ENCODE results near the gene ELL. TPM values are rescaled to one million over a fixed set of nuclear protein-coding genes. Genes with fewer than 3 reads are reported as not detected.

The ELL gene
- total and polyA plus RNA-seq, 7 donors = 6.2 to 20.2 (median 11.5) TPM

- no peak overlapping the region for H3K27ac ChIP-seq
- peaks cover 16 to 55% (median 44%) of the 10 kb centered on the region in 4 donors for H3K36me3 ChIP-seq
- H3K9me3 ChIP-seq = no peaks in the 10 kb centered on the region
- intact Hi-C loops (cut with DNase I) = no loop called here
- no peak for DNase-seq
- H3K4me3 ChIP-seq = no peak overlapping the region
- TF ChIP-seq EP300 (IDR thresholded peaks at IDR 0.05) = no peak
- TF ChIP-seq, protein P1, sequence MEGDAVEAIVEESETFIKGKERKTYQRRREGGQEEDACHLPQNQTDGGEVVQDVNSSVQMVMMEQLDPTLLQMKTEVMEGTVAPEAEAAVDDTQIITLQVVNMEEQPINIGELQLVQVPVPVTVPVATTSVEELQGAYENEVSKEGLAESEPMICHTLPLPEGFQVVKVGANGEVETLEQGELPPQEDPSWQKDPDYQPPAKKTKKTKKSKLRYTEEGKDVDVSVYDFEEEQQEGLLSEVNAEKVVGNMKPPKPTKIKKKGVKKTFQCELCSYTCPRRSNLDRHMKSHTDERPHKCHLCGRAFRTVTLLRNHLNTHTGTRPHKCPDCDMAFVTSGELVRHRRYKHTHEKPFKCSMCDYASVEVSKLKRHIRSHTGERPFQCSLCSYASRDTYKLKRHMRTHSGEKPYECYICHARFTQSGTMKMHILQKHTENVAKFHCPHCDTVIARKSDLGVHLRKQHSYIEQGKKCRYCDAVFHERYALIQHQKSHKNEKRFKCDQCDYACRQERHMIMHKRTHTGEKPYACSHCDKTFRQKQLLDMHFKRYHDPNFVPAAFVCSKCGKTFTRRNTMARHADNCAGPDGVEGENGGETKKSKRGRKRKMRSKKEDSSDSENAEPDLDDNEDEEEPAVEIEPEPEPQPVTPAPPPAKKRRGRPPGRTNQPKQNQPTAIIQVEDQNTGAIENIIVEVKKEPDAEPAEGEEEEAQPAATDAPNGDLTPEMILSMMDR (IDR thresholded peaks at IDR 0.05) = no peak
- no peak for TF ChIP-seq POLR2AphosphoS5 (IDR thresholded peaks at IDR 0.05)
- TF ChIP-seq POLR2A (IDR thresholded peaks at IDR 0.05) = no peak
- peaks cover 0 to 13% (median 7%) of the 10 kb centered on the region in 3 donors for H3K27me3 ChIP-seq
- 97 to 98% methylated on average over 6 of the region's 6 CpGs for WGBS, 2 donors
- peaks cover 0 to 9% (median 7%) of the 10 kb centered on the region in 4 donors for H3K4me1 ChIP-seq
These were observed 78.5 kb downstream of the ELL start for GRCh38 chr19:18443406-18443805.

DNA sequence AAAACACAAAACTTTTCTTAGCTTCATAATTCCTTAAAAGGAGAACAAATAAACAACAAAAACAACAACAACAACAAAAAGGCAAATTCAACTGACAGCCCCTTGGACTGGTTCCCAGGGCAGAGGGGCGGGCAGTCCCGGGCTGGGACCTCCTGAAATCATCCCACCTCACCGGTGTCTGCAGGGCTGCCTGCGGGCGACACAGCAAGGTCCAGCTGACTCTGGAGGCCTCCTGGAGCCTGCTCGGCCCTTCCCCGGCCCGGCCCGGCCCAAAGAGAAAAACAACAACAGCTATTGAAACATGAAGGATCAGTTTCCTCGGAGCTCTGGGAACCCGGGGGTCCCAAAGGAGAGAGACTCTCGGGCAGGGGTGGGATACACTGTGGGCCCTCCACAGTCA, 78.9 kb downstream of the ELL start:
- Histone ChIP-seq H3K4me1 (peaks cover 0 to 14% (median 12%) of the 10 kb centered on the region in 4 donors), H3K27ac (no peak overlapping the region), H3K27me3 (peaks cover 0 to 17% (median 12%) of the 10 kb centered on the region in 3 donors), H3K4me3 (no peak overlapping the region), H3K36me3 (peaks cover 16 to 51% (median 42%) of the 10 kb centered on the region in 4 donors), H3K9me3 (no peaks in the 10 kb centered on the region)
- no peak for DNase-seq
- intact Hi-C loops (cut with DNase I) = no loop called here
- TF ChIP-seq EP300 (IDR thresholded peaks at IDR 0.05) (no peak), POLR2AphosphoS5 (IDR thresholded peaks at IDR 0.05) (no peak), POLR2A (IDR thresholded peaks at IDR 0.05) (no peak)
- TF ChIP-seq, protein P1 (IDR thresholded peaks at IDR 0.05) = no peak
- WGBS, 2 donors = 94 to 95% methylated on average over 12 of the region's 12 CpGs

DNA sequence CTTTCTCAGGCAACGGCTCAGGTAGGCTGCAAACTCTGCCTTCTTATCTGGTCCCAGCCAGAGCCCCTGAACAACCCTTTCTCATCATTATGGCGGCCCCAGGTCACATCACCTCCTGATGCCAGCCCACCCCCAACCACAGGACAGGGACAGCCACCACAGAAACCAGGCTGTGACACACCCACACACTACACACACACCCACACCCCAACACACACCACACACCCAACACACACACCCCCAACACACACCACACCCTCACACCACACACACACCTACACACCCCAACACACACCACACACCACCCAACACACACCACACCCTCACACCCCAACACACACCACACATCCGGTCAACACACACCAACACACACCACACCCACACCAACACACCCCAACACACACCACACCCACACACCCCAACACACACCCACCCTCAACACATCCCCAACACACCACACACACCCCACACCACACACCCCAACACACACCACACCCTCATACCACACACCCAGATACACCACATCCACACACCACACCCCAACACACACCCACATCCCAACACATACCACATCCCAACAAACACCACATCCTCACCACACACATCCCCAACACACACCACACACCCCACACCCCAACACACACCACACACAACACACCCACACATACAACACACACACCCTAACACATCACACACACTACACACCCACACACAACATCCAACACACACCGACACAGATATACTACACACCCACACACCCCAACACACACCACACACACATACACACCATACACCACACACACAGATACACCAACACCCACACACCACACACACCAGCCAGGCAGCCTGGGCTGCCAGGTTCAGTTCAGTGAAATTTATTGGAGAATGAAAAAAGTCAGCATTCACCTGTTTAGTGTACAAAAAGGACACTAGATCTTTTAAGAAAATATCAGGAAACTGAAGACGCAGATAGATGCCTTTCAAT, 79.8 kb downstream of the ELL start:
- Histone ChIP-seq H3K36me3 (peaks cover 16 to 42% (median 39%) of the 10 kb centered on the region in 4 donors), H3K27me3 (peaks cover 4 to 26% (median 20%) of the 10 kb centered on the region in 3 donors), H3K9me3 (no peaks in the 10 kb centered on the region), H3K4me3 (no peak overlapping the region), H3K4me1 (peaks cover 0 to 22% (median 20%) of the 10 kb centered on the region in 4 donors), H3K27ac (no peak overlapping the region)
- TF ChIP-seq EP300 (IDR thresholded peaks at IDR 0.05) (no peak), POLR2A (IDR thresholded peaks at IDR 0.05) (no peak), POLR2AphosphoS5 (IDR thresholded peaks at IDR 0.05) (no peak)
- TF ChIP-seq, protein P1 (IDR thresholded peaks at IDR 0.05) = no peak
- 64 to 75% methylated on average over 5 of the region's 5 CpGs for WGBS, 2 donors
- DNase-seq = no peak
- intact Hi-C loops (cut with DNase I) = no loop called here

- no peaks in the 10 kb centered on the region for H3K9me3 ChIP-seq
- H3K4me3 ChIP-seq = no peak overlapping the region
- peaks cover 4 to 35% (median 24%) of the 10 kb centered on the region in 3 donors for H3K27me3 ChIP-seq
- peaks cover 0 to 30% (median 28%) of the 10 kb centered on the region in 4 donors for H3K4me1 ChIP-seq
- TF ChIP-seq EP300 (IDR thresholded peaks at IDR 0.05) = no peak
- TF ChIP-seq POLR2AphosphoS5 (IDR thresholded peaks at IDR 0.05) = no peak
- no peak for TF ChIP-seq POLR2A (IDR thresholded peaks at IDR 0.05)
- WGBS, 2 donors = 82 to 87% methylated on average over 23 of the region's 23 CpGs
- no peak for DNase-seq
- peaks cover 16 to 33% (median 31%) of the 10 kb centered on the region in 4 donors for H3K36me3 ChIP-seq
- no peak overlapping the region for H3K27ac ChIP-seq
- intact Hi-C loops (cut with DNase I) = no loop called here
These were observed 80.7 kb downstream of the ELL start for GRCh38 chr19:18440936-18441803.

Data from sigmoid colon (tissue), 7 donors.